Chondrocyte (in vitro differentiated cells): ENCODE results near the gene ROS1. TPM values are rescaled to one million over a fixed set of nuclear protein-coding genes. Genes with fewer than 3 reads are reported as not detected.

Source experiments
- DNase-seq: peaks from one replicate; pipeline ENCODE4 v3.0.0; 2021; ENCODE audit warnings: mixed read lengths, low spot score
- H3K27ac Mint-ChIP-seq: one replicate; pipeline ENCODE4 v1.8.0; 2021; ENCODE audit warnings: mild to moderate bottlenecking, moderate library complexity, mixed read lengths; ENCODE audit not compliant: unreplicated experiment
- H3K27me3 Mint-ChIP-seq: 2 replicates; pipeline ENCODE4 v1.8.0; 2021; ENCODE audit warnings: low read depth, mixed read lengths
- H3K36me3 Mint-ChIP-seq: 2 replicates; pipeline ENCODE4 v1.8.0; 2021; ENCODE audit warnings: low read depth, mixed read lengths
- H3K4me1 Mint-ChIP-seq: 2 replicates; pipeline ENCODE4 v1.8.0; 2021; ENCODE audit warnings: low read depth, mild to moderate bottlenecking, mixed read lengths
- H3K4me3 Mint-ChIP-seq: one replicate; pipeline ENCODE4 v1.8.0; 2021; ENCODE audit warnings: mild to moderate bottlenecking, moderate library complexity, mixed read lengths; ENCODE audit not compliant: unreplicated experiment
- H3K9me3 Mint-ChIP-seq: 2 replicates; pipeline ENCODE4 v1.8.0; 2021; ENCODE audit warnings: low read depth, mixed read lengths
- CTCF ChIP-seq: fragments of 200-600 bp; sonication (generic); IDR thresholded peaks from 2 replicates; pipeline ENCODE4 v1.5.0; 2021; ENCODE audit warnings: antibody characterized with exemption, mild to moderate bottlenecking, moderate library complexity
- total RNA-seq: library from RNA; stranded (reverse); gene quantifications from 3 replicates; pipeline ENCODE4 v1.2.1, GENCODE V29; 2021

ROS1 gene
- total RNA-seq, 1 donor from 2014 or later: not detected

- Mint-ChIP-seq H3K9me3 (peaks cover 7% of the 10 kb centered on the region), H3K36me3 (peaks cover 2% of the 10 kb centered on the region), H3K4me3 (no peak overlapping the region), H3K4me1 (peaks cover 12% of the 10 kb centered on the region), H3K27ac (no peak overlapping the region), H3K27me3 (no peaks in the 10 kb centered on the region)
- TF ChIP-seq CTCF: no peak
- no peak for DNase-seq
Observed at GRCh38 chr6:117440706-117441525, 15.2 kb upstream of the ROS1 start.

- H3K36me3 Mint-ChIP-seq: no peaks in the 10 kb centered on the region
- H3K4me3 Mint-ChIP-seq: no peak overlapping the region
- no peak overlapping the region for H3K27ac Mint-ChIP-seq
- no peaks in the 10 kb centered on the region for H3K4me1 Mint-ChIP-seq
- no peak for TF ChIP-seq CTCF
- H3K9me3 Mint-ChIP-seq: peaks cover 14% of the 10 kb centered on the region
- H3K27me3 Mint-ChIP-seq: peaks cover 33% of the 10 kb centered on the region
- DNase-seq: no peak
Observed at GRCh38 chr6:117432273-117432672, 6.5 kb upstream of the ROS1 start.

GRCh38 chr6:117423754-117424153 lies 2.0 kb downstream of the ROS1 start:
- TF ChIP-seq CTCF: no peak
- no peak overlapping the region for H3K4me3 Mint-ChIP-seq
- no peak overlapping the region for H3K27ac Mint-ChIP-seq
- peaks cover 9% of the 10 kb centered on the region for H3K9me3 Mint-ChIP-seq
- H3K4me1 Mint-ChIP-seq: no peaks in the 10 kb centered on the region
- no peaks in the 10 kb centered on the region for H3K36me3 Mint-ChIP-seq
- peaks cover 49% of the 10 kb centered on the region for H3K27me3 Mint-ChIP-seq
- no peak for DNase-seq

- Mint-ChIP-seq H3K9me3 (no peaks in the 10 kb centered on the region), H3K4me1 (no peaks in the 10 kb centered on the region), H3K36me3 (no peaks in the 10 kb centered on the region), H3K27me3 (peaks cover 47% of the 10 kb centered on the region), H3K27ac (no peak overlapping the region), H3K4me3 (no peak overlapping the region)
- DNase-seq: no peak
- TF ChIP-seq CTCF: no peak
Observed at GRCh38 chr6:117418320-117418719, 7.4 kb downstream of the ROS1 start.

- no peak for TF ChIP-seq CTCF
- no peaks in the 10 kb centered on the region for H3K4me1 Mint-ChIP-seq
- DNase-seq: no peak
- no peak overlapping the region for H3K4me3 Mint-ChIP-seq
- H3K36me3 Mint-ChIP-seq: no peaks in the 10 kb centered on the region
- H3K9me3 Mint-ChIP-seq: no peaks in the 10 kb centered on the region
- H3K27ac Mint-ChIP-seq: no peak overlapping the region
- H3K27me3 Mint-ChIP-seq: peaks cover 48% of the 10 kb centered on the region
Observed at GRCh38 chr6:117417851-117418250, 7.9 kb downstream of the ROS1 start.
